GM18502 (cell line): ENCODE measurements around the gene KCNJ5.
A peak's percentile ranks its signal among the peaks of the same experiment; 100 is the strongest.

ENCODE experiments used
- ATAC-seq: cut with Tn5 transposase; IDR thresholded peaks from one replicate; pipeline ENCODE4 v1.9.1; 2021; ENCODE audit warnings: mild to moderate bottlenecking; ENCODE audit not compliant: unreplicated experiment, poor library complexity

Gene KCNJ5

GRCh38 chr11:128868841-128869671 lies 22.1 kb upstream of the KCNJ5 start:
- ATAC-seq: no peak

GRCh38 chr11:128871168-128871610 lies 20.0 kb upstream of the KCNJ5 start:
- ATAC-seq: no peak

GRCh38 chr11:128872094-128872493 lies 19.1 kb upstream of the KCNJ5 start:
- ATAC-seq: no peak

- no peak for ATAC-seq
These were observed 18.6 kb upstream of the KCNJ5 start for GRCh38 chr11:128872594-128872993.

GRCh38 chr11:128874427-128874826 lies 16.7 kb upstream of the KCNJ5 start:
- no peak for ATAC-seq

GRCh38 chr11:128876133-128876650 lies 15.0 kb upstream of the KCNJ5 start:
- no peak for ATAC-seq

- ATAC-seq: no peak
These were observed 13.4 kb upstream of the KCNJ5 start for GRCh38 chr11:128877726-128878125.

GRCh38 chr11:128878455-128878854 lies 12.7 kb upstream of the KCNJ5 start:
- no peak for ATAC-seq

- no peak for ATAC-seq
These were observed 11.3 kb upstream of the KCNJ5 start for GRCh38 chr11:128879817-128880216.

- no peak for ATAC-seq
These were observed 9.9 kb upstream of the KCNJ5 start for GRCh38 chr11:128881221-128881620.

GRCh38 chr11:128882451-128882850 lies 8.7 kb upstream of the KCNJ5 start:
- no peak for ATAC-seq

- no peak for ATAC-seq
These were observed 7.1 kb upstream of the KCNJ5 start for GRCh38 chr11:128884054-128884453.

GRCh38 chr11:128884703-128885338 lies 6.3 kb upstream of the KCNJ5 start:
- ATAC-seq: peak; percentile 86

- ATAC-seq: peak; percentile 62
These were observed 4.6 kb upstream of the KCNJ5 start for GRCh38 chr11:128886406-128887124.

- no peak for ATAC-seq
These were observed 2.8 kb upstream of the KCNJ5 start for GRCh38 chr11:128888034-128888985.

GRCh38 chr11:128889657-128890213 lies 1.4 kb upstream of the KCNJ5 start:
- no peak for ATAC-seq

GRCh38 chr11:128890216-128890542 lies 977 bp upstream of the KCNJ5 start:
- ATAC-seq: no peak

GRCh38 chr11:128891913-128892398 lies 800 bp downstream of the KCNJ5 start:
- ATAC-seq: no peak

GRCh38 chr11:128892866-128893565 lies 1.9 kb downstream of the KCNJ5 start:
- ATAC-seq: no peak
